T follicular helper cell (primary cell): ENCODE measurements around the gene ATXN3L.
"Not testable (repeated sequence)": the region's sequence is repeated elsewhere in the genome, so short reads cannot be mapped to it uniquely, and the experiment has no call there.

ENCODE experiments used
- DNase-seq: peaks from one replicate; pipeline ENCODE4 v3.0.0-alpha.2; 2020; ENCODE audit warnings: low read depth

Gene ATXN3L

DNA sequence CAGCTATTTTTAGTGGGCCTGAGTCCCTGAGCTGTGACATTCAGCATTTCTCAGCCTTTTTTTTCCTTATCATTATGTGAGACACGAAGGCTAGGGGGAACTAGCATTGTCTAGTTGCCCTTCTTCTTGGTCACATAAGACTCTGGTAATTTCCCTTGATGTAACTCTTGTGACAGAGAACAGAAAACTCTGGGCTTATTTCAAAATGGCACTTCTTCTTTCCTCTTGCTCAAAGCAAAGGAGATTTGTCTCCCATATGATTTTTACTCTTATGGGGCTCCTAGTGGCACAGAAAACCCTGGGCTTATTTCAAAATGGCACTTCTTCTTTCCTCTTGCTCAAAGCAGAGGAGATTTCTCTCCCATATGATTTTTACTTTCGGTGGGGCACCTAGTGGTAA lies 14.7 kb downstream of the ATXN3L start:
- DNase-seq: no peak

GRCh38 chrX:13304052-13304451 lies 15.8 kb downstream of the ATXN3L start:
- no peak for DNase-seq

- not testable (repeated sequence) for DNase-seq
These were observed 16.6 kb downstream of the ATXN3L start for GRCh38 chrX:13303248-13303647.

DNA sequence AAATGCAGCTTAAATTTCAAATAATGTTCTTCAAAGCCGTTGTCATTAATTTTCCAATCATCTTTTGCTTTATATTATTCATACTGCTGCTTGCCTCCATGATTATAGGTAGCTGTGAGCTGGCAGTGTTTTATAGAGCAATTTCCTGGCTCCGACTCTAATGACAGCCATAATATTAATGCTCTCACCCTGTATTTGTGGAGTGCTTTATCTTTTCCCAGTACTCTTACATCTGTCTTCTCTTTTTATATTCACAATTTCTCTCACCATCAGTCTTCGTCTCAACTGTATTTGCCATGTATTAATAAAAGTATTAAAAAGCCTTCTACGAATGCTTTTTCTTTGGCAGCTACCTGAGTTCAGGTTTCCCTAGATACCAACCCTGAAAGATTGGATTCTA lies 21.0 kb downstream of the ATXN3L start:
- no peak for DNase-seq

DNA sequence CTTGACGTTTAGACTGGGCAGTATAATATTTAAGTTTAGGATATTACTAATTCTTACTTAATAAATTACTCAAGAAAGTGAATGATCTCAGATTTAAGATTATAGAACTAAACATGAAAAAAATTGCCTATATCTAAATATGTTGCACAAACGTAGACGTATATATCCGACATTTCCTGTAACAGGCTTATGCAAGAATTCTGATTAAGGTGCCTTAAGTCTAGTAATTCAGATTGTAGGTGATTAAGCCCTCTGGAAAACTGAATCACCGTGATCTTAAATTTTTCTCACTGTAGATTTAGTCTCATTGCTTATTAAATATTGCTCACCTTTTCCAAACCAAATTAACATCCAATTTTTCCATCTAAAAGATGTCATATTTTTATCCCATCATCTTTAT lies 24.0 kb downstream of the ATXN3L start:
- no peak for DNase-seq

DNA sequence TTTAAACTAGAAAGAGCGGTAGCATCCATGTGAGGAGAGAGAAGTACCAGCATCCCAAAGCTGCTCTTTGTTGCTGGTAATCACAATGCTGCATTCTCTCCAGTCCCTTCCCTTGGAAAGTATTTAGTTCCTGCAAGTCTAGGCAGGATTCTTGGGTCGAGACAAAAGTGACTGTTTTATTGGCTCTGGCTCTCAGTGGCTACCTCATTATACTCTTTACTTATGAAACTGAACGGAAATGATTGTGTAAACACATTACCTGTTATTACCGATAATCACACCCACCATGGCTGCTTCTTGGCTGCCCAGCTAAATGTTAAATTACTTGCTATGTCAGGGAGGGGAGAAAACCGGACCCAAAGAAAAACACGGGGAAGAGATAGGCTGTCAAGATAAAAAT lies 26.2 kb downstream of the ATXN3L start:
- no peak for DNase-seq

DNA sequence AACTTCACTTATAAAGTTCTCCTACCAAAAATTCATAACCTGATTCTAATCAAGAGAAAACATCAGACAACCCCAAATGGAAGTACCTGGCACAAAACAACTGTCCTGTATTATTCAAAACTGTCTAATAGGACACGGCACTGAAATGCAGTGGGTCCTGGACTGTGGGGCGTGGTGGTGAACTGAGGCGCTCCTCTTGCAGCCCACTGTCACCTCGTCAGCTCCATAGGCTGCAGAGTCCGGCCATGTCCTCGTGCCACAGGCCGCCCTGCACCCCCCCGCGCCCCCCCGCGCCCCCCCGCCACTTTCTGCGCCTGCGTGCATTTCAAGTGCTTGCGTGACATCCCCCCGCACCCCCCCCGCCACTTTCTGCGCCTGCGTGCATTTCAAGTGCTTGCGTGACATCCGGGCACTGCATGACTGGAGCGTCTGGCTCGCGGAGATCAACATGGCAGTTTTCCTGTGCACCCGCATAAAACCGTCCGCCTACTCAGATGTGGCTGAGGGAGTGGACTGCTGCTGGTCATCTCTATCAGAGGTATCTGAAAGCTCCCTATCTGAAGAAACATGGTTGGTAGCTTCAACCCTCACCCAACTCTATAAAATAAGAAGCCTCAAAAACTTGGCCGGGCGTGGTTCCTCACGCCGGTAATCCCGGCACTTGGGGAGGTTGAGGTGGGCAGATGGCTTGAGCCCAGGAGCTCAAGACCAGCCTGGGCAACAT lies 28.8 kb downstream of the ATXN3L start:
- no peak for DNase-seq

DNA sequence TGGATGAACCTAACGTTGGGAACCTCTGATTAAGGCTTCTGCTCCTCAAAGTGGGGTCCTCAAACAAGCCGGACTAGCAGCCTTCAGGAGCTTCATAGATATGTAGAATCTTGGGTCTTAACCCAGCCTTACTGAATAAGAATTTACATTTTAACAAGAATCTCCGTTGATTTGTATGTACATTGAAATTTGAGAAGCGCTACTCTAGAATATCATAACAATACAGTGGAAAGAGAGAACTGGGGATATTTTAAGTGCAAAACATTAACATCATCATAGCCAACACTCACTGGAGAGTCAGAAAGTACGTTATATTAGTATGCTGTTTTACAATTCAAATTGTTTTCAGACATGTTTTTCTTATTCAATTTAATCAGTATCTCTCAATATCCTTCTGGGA lies 31.2 kb downstream of the ATXN3L start:
- no peak for DNase-seq

DNA sequence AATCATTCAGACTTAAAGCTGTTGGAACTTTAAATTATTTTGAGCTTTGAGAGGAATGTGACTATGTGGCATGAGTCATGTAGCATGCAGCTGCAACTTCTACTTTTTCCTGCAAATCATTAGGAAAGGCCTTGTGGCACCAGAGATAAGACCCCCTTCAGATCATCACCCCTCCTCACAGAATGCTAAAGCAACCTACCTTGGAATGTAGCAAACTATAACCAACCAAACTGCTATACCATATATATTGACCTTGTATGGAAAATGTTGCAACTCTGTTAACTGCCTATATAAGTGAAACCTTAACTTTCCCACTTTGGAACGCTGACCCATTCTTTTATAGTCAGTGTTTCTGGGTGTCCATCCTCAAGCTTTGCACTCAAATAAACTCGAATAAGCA lies 32.0 kb downstream of the ATXN3L start:
- no peak for DNase-seq

DNA sequence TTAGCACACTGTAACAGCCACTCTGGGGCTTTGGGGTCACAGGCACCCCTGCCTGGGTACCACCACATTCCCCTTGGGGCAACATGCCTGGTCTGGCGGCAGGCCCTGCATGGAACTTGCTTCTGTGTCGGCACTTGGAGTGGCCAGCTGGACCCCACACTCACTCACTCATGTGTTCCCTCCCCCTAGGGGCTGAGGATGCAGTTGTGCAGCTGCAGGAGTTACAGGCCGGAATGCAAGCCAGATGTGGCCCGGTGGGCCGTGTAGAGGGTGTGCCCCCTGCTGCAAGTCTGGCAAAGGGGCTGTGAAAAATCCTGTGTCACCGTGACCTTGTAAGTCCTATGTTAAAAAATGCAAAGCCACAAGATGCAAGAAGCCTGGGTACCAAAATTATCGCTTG lies 34.2 kb downstream of the ATXN3L start:
- DNase-seq: no peak

GRCh38 chrX:13285229-13285628 lies 34.6 kb downstream of the ATXN3L start:
- no peak for DNase-seq

DNA sequence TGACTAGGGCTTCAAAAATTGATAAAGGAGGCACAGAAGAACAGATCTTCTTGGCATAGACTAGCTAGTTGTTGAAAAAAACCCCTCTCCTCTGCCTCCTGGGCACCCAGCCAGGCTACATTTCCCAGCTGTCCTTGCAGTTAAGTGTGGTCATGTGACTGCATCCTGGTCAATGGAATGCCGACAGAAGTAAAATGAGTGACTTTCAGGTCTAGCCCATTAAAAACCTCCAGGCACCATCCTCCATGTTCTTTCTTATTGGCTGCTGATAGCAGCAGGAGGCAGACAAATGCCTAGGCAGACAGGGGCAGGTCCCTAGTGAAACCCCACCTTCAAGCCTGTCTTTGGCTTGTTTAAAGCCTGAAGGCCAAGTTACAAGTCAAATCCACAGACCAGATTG lies 35.3 kb downstream of the ATXN3L start:
- DNase-seq: no peak

GRCh38 chrX:13283950-13284546 lies 35.8 kb downstream of the ATXN3L start:
- no peak for DNase-seq

GRCh38 chrX:13283512-13283911 lies 36.3 kb downstream of the ATXN3L start:
- DNase-seq: no peak

GRCh38 chrX:13281289-13281688 lies 38.6 kb downstream of the ATXN3L start:
- no peak for DNase-seq

DNA sequence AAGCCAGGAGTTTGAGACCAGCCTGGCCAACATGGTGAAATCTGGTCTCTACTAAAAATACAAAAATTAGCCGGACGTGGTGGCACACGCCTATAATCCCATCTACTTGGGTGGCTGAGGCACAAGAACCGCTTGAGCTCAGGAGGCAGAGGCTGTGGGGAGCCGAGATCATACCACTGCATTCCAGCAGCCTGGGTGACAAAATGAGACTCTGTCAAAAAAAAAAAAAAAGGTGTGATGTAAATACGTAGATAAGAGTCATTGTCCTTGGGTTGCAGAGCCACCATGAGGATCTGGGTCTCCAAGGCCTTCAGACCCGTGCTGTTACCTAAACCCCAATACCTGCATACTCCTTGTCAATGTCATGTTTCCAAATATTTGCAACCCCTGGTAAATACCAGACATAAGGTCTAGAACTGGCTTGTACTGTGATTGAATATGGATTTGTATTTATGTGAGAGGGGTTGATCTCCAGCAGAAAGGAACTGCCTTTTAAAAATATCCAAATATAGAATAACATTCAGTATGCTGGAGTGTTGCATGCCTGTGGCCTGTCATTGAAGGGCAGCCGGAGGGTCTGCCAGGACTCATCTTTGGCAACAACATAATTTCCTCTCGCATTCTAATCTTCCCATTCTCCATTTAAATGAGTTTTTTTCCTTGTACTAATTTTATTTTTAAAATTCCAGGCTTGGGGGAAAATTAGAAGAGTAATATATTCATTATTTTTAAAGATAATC lies 40.4 kb downstream of the ATXN3L start:
- no peak for DNase-seq

GRCh38 chrX:13277539-13277938 lies 42.3 kb downstream of the ATXN3L start:
- DNase-seq: no peak

DNA sequence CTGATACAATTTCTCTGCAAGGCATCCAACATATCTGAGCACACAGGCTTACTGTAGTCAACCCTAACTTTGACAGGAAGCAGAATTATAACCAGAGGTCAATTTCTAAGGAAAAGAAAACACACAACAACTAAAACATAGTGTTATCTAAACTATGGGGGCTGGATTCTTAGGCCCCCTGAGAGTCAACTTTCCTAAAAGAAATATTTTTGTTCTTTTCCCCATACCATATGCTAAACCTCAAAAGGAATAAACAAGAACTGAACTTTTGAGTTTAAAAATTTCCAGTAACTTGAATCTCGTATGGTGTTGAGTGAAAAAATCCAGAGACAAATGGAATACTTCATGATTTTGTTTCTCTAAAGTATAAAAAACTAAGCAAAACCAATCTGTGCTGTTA lies 42.9 kb downstream of the ATXN3L start:
- DNase-seq: no peak

- no peak for DNase-seq
These were observed 44.8 kb downstream of the ATXN3L start for GRCh38 chrX:13275031-13275430.

GRCh38 chrX:13272426-13272825 lies 47.4 kb downstream of the ATXN3L start:
- no peak for DNase-seq

- DNase-seq: no peak
These were observed 48.3 kb downstream of the ATXN3L start for GRCh38 chrX:13271511-13271910.

- DNase-seq: no peak
These were observed 49.5 kb downstream of the ATXN3L start for GRCh38 chrX:13270360-13270759.

DNA sequence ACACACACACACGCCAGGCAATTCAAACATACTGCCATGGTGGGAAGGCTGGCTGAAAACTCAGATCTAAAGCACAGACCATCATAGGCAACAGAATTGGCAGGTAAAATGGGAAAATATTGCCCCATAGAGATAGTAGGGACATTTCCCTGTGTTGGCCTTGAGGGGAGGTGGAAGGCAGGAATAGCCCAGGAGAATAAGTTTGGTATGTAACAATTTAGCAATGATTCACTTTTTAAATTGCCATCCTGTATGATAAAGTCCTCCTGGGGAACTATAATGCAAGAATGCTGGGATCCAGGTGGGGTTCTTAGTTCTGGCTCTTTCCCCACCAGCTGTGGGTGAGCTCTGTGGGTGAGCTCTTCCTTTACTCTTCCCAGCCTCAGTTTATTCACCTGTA lies 51.0 kb downstream of the ATXN3L start:
- DNase-seq: no peak
